ENCODE results near the gene DARS1.
A peak's percentile ranks its signal among the peaks of the same experiment; 100 is the strongest.

DARS1 gene

GRCh38 chr2:135985018-135985825 lies at the start of gene DARS1:
TSS of gene DARS1 (minus strand) at chr2:135985626. CDS start at chr2:135985468, 158 bp downstream.
- peak; percentile 26 for DNase-seq

- no peak for DNase-seq
These were observed 49.2 kb upstream of the DARS1 start for GRCh38 chr2:136034629-136035028.

- DNase-seq: no peak
These were observed 47.5 kb upstream of the DARS1 start for GRCh38 chr2:136032817-136033535.

DNA sequence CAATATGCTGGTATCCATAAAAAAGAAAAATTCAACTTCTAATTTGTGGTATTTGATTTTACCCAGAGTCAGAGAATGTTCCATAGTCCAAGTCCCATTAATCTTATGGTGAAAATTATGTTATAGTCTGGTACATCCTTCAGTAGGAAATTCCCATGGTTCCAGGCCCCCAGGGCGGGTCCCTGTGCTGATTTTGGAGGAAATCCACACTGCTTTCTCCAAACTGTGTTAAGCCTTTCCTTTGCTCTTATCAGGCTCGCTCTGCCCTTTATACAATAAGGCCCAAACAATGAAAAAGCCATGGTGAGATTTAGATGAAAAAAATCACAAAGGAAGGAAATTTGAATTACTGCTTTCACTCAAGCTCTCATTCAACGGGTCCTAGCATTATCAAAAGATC lies 46.8 kb upstream of the DARS1 start:
- DNase-seq: no peak

DNA sequence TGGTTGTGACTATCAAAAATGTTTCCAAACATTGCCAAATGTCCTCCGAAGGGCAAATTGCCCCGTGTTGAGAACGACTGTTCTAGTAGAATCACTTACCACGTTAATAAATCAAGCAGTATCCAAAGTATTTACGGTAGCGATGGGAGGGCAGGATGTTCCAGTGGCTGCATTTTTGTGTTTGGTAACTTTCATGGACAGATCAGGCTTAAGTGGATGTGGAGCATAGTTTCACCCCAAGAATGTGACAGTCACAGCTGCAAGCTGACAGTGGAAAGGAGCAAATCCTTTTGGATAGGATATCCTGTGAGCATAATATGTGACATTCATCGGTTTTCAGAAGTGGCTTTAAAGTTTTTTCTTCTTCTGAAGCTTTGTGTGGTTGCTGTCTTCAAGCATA lies 46.3 kb upstream of the DARS1 start:
- DNase-seq: no peak

- no peak for DNase-seq
These were observed 45.0 kb upstream of the DARS1 start for GRCh38 chr2:136030406-136030805.

DNA sequence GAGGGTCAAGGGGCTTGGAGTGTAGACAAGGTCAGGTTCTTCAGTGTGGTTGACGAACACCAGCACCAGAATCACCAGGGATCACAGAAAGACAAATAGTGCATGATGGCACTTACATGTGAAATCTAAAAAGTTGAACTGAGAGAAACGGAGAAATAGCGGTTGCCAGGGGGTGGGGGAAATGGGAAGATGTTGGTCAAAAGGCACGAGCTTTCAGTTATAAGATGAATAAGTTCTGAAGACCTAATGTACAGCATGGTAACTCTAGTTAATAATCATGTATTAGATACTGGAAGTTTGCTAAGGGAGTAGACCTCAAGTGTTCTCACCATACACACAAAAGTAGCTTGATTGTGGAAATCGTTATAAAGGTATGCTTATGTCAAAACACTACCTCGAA lies 43.7 kb upstream of the DARS1 start:
- DNase-seq: no peak

GRCh38 chr2:136028001-136028400 lies 42.6 kb upstream of the DARS1 start:
- no peak for DNase-seq

DNA sequence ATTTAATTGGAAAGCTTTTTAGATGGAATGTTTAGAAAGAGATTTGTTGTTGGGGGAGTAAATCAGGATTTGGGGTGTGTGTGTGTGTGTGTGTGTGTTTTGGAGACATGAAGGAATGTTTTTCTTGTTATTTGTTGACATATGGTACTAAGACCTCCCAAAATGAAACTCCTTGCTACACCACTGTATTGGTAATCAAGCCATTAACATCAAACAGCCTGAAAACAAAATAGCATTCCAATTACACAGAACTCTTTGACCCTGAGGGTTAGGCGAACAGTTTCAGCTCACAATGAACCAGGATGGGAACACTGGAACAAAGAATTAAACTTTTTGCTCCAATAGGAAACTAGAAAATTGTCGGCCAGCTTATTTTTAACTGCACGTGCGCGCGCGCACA lies 41.7 kb upstream of the DARS1 start:
- no peak for DNase-seq

- DNase-seq: no peak
These were observed 39.9 kb upstream of the DARS1 start for GRCh38 chr2:136025057-136025973.

DNA sequence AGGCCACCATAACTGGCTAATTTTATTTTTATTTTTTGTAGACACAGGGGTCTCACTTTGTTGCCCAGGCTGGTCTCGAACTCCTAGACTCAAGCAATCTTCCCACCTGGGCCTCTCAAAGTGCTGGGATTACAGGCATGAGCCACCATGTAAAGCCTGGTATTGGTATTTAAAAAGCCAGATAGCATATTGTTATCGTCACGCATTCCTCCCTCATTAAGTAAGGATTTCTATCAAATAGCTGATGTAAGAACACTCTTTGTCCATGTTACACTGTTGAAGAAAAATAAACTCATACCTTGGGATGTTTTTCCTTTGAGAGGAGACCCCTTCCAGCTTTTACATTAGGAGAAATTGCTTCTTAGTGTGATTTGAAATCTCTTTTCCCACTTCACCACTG lies 39.2 kb upstream of the DARS1 start:
- no peak for DNase-seq

GRCh38 chr2:136024185-136024584 lies 38.8 kb upstream of the DARS1 start:
- no peak for DNase-seq

DNA sequence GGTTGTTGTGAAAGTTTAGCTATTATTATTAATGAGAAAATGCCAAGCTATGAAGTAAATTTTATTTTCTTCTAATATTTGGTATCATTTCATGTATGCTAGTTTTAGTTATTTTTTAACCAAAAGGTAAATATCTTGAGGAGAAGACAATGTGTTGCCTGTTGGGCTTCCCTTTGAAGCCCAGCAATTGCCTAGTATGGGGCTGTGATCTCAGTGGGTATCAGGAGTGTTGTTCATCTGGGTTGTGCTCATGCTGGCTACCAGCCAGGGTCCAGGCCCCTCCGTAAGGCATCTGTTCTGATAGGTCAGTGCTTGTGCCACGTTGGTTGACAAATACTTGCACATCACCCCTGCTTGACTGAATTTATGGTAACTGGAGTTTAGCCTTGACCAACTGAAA lies 38.0 kb upstream of the DARS1 start:
- DNase-seq: no peak

GRCh38 chr2:136022396-136023146 lies 37.1 kb upstream of the DARS1 start:
- DNase-seq: no peak

- DNase-seq: no peak
These were observed 36.5 kb upstream of the DARS1 start for GRCh38 chr2:136021976-136022375.

DNA sequence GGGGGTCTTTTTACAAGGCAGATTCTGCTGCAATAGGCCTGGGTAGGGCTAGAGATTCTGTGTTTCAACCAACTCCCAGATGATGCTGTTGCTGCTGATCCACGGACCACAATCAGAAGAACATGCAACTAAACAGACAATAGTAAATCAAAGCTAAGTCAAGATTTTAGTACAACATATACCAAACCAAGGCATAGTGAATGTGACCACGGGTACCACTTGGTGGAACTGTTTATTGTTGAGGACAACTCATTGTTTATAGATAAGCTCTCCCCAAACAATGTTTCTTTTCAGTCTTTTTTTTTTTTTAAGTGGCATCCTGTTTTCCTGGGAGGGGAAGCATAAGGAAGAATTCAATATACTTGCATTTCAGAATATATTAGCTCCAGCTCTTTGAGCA lies 36.0 kb upstream of the DARS1 start:
- no peak for DNase-seq

GRCh38 chr2:136020831-136021230 lies 35.4 kb upstream of the DARS1 start:
- DNase-seq: no peak

GRCh38 chr2:136019825-136020224 lies 34.4 kb upstream of the DARS1 start:
- no peak for DNase-seq

GRCh38 chr2:136019306-136019705 lies 33.9 kb upstream of the DARS1 start:
- DNase-seq: no peak

DNA sequence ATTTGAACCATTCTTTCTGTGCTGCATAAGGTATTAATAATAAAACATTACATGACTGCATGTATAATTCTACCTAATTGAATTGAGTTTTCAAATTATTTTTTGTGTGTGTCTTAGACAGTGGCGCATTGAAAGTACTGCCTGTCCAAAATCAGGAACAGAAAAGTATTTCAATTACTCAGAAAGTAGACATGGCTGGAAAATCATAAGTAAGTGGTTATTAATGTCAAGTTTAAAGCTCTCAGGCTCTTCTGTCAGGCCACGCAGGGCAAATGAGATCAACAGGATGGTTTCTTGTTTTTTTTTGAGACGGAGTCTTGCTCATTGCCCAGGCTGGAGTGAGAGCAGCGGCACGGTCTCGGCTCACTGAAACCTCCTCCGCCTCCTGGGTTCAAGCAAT lies 32.4 kb upstream of the DARS1 start:
- DNase-seq: no peak

DNA sequence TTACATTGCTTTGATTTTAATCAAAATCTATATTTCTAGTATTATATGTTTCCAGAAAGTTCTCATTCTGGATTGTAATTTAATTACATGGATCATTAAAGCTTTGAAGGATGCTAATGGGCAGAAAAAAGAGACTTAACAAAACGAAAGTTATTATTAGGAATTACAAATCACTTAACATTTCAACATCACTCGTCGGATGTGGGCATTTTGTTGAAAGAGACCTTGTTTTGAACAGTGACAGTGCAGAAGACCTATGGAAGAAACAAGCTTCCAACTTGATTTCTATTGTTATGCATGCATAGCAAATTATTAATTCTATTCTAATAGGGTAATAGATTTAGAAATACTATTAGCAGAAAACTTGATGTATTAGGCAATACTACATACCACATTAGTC lies 31.4 kb upstream of the DARS1 start:
- no peak for DNase-seq

GRCh38 chr2:136016427-136016826 lies 31.0 kb upstream of the DARS1 start:
- DNase-seq: no peak

GRCh38 chr2:136015699-136016098 lies 30.3 kb upstream of the DARS1 start:
- no peak for DNase-seq
